SU-DHL-6 (cell line): Measurements from ENCODE around the gene ANXA6.

Source experiments
- H2AFZ ChIP-seq: fragments of 200-600 bp; sonication (generic); 2 replicates; pipeline ENCODE4 v1.6.1; 2014; ENCODE audit warnings: low read depth, mild to moderate bottlenecking, moderate library complexity, mixed read lengths, antibody characterized with exemption, low read length; ENCODE audit not compliant: severe bottlenecking
- H3F3A ChIP-seq: fragments of 200-600 bp; shearing (Covaris generic); 2 replicates; pipeline ENCODE4 v1.6.0; 2016; ENCODE audit warnings: antibody characterized with exemption, mild to moderate bottlenecking; ENCODE audit not compliant: insufficient read depth
- H3K27ac ChIP-seq: fragments of 200-600 bp; sonication (generic); 2 replicates; pipeline ENCODE4 v1.5.1; 2016; ENCODE audit warnings: low read depth, mild to moderate bottlenecking, low read length, moderate library complexity, mixed read lengths
- H3K27me3 ChIP-seq: fragments of 200-600 bp; sonication (generic), shearing (Covaris generic); 2 replicates; pipeline ENCODE4 v1.6.0; 2014; ENCODE audit warnings: mild to moderate bottlenecking, low read length
- H3K36me3 ChIP-seq: fragments of 200-600 bp; sonication (generic); 2 replicates; pipeline ENCODE4 v1.6.1; 2014; ENCODE audit warnings: mild to moderate bottlenecking, low read length, mixed read lengths
- H3K4me2 ChIP-seq: fragments of 300-600, 200-600 bp; shearing (Covaris generic), sonication (generic); 2 replicates; pipeline ENCODE4 v1.6.0; 2014; ENCODE audit warnings: low read length, low read depth, mild to moderate bottlenecking; ENCODE audit not compliant: poor library complexity, severe bottlenecking
- H3K4me3 ChIP-seq: fragments of 200-600 bp; sonication (generic); 2 replicates; pipeline ENCODE4 v1.5.1; 2014; ENCODE audit warnings: antibody characterized with exemption, low read length, mild to moderate bottlenecking, mixed read lengths; ENCODE audit not compliant: insufficient read depth, poor library complexity, severe bottlenecking
- H3K79me2 ChIP-seq: fragments of 200-600 bp; sonication (generic); 2 replicates; pipeline ENCODE4 v1.6.1; 2014; ENCODE audit warnings: mild to moderate bottlenecking, low read length, moderate library complexity; ENCODE audit not compliant: insufficient read depth
- H3K9ac ChIP-seq: fragments of 200-600 bp; sonication (generic); 2 replicates; pipeline ENCODE4 v1.7.0; 2014; ENCODE audit warnings: mild to moderate bottlenecking, low read length
- H3K9me2 ChIP-seq: fragments of 200-600 bp; sonication (generic); replicated peaks from 2 replicates; pipeline ENCODE4 v1.6.1; 2014; ENCODE audit warnings: low read length; ENCODE audit not compliant: insufficient read depth
- H3K9me3 ChIP-seq: fragments of 200-600 bp; sonication (generic); 2 replicates; pipeline ENCODE4 v1.6.1; 2014; ENCODE audit warnings: low read length, mixed read lengths; ENCODE audit not compliant: insufficient read depth
- H4K20me1 ChIP-seq: fragments of 200-600 bp; sonication (generic); 2 replicates; pipeline ENCODE4 v1.6.1; 2014; ENCODE audit warnings: low read depth, mild to moderate bottlenecking, antibody characterized with exemption, low read length, moderate library complexity, mixed read lengths
- CTCF ChIP-seq: fragments of 200-600 bp; sonication (generic); IDR thresholded peaks from one replicate; pipeline ENCODE4 v1.5.1; 2017; ENCODE audit warnings: antibody characterized with exemption, mild to moderate bottlenecking, low read length, moderate library complexity; ENCODE audit not compliant: insufficient read depth, poor library complexity, severe bottlenecking
- EZH2phosphoT487 ChIP-seq: fragments of 200-600 bp; sonication (generic), shearing (Covaris generic); conservative IDR thresholded peaks from 2 replicates; pipeline ENCODE4 v1.6.1; 2018; ENCODE audit warnings: mild to moderate bottlenecking, antibody characterized with exemption, low read length, moderate library complexity, mixed read lengths

The ANXA6 gene

DNA sequence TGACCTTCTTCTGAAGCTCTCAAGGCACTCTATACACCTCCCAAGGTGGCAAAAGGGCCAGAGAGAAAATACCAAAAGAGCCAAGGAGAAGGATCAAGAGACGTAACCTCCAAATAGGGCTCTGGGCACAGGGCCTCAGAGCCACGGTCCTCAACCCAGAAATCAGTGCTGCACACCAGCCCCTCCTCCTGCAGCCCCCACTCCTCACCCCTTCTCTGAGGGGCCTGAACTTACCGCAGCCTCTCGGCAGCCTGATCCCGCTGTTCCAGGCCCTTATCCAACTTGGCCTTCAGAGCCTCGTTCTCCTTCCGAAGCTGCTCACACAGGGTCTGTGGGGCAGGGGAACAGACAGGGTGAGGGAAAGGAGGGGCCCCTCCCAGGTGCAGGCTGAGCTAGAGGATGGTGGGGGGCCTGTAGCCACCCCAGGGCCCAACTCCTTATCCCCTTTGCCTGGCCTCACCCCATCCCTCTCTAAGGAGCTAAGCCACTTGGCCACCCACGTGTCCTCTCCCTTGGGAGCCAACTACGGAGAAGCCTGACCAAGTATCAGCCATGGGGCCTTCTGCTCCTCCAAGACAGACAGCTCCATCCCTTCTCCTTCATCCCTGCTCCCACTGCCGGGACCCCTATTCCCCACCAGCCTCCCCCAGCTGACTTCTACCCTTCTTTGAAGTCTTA lies 105.5 kb downstream of the ANXA6 start:
- H3K36me3 ChIP-seq = 0 out of 2 replicates have a peak, but pooled peaks cover 4% of the 10 kb centered on the region
- H3K4me3 ChIP-seq = no peak overlapping the region
- H3K4me2 ChIP-seq = no peak overlapping the region
- no peak overlapping the region for H3K27ac ChIP-seq
- no peaks in the 10 kb centered on the region for H4K20me1 ChIP-seq
- no peak overlapping the region for H2AFZ ChIP-seq
- TF ChIP-seq EZH2phosphoT487 (no peak), CTCF (no peak)
- H3K27me3 ChIP-seq = no peaks in the 10 kb centered on the region
- no peaks in the 10 kb centered on the region for H3K79me2 ChIP-seq
- H3K9me3 ChIP-seq = no peaks in the 10 kb centered on the region
- no peaks in the 10 kb centered on the region for H3F3A ChIP-seq
- H3K9ac ChIP-seq = no peak overlapping the region
- no peaks in the 10 kb centered on the region for H3K9me2 ChIP-seq

DNA sequence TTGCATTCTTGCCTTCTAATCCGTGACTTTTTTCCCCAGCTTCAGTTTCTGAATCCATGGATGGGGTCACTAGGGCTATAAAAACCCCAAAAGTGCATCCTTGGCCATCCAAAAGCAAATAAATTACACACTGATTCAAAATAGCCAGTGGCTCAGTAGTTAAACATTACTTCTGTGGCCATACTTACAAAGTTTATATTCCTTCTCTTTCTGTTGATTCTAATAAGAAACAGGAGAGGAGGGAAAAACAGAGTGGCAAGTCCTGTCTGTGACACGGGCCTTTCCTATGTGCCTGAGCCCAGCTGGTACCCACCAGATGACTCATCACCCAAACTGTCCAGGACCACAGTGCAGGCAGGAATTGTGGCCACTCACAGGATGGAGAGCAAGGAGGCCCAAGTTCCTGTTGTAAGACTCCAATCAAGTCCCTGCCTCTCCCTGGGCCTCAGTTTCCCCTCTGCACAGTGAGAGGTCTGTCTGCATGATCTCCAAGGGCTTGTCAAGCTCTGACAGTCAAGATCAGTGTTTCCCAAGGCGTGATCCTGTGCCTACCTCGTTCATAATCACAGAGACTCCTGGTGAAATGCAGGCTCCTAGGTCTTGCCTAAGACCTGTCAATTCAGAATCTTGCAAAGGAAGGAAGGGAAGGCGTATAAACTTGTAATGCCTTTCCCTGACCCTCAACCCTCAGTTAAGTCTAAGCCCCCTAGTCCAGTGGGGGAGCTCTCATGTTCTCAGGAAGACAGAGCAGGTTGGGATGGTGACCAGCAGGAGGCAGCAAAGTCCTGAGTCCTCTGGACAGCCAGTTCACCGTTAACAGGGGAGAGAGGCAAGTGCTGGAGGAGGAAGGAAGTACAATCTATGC lies 106.3 kb downstream of the ANXA6 start:
- H3K9me2 ChIP-seq = no peaks in the 10 kb centered on the region
- peaks cover 10% of the 10 kb centered on the region; the same call in 1 of the 2 replicates for H3K36me3 ChIP-seq
- no peak overlapping the region for H3K9ac ChIP-seq
- H2AFZ ChIP-seq = no peak overlapping the region
- no peak overlapping the region for H3K4me3 ChIP-seq
- no peaks in the 10 kb centered on the region for H4K20me1 ChIP-seq
- H3K27ac ChIP-seq = no peak overlapping the region
- H3F3A ChIP-seq = no peaks in the 10 kb centered on the region
- TF ChIP-seq EZH2phosphoT487 = no peak
- peak; percentile 97 for TF ChIP-seq CTCF
- H3K79me2 ChIP-seq = no peaks in the 10 kb centered on the region
- no peaks in the 10 kb centered on the region for H3K27me3 ChIP-seq
- H3K4me2 ChIP-seq = no peak overlapping the region
- H3K9me3 ChIP-seq = no peaks in the 10 kb centered on the region
